Measurements from ENCODE around the gene AFF3.

GRCh38 chr2:99763764-99764163, 378.6 kb downstream of the AFF3 start:
- TF ChIP-seq CTCF (IDR thresholded peaks at IDR 0.05) (no peak), POLR2A (IDR thresholded peaks at IDR 0.05) (no peak), EP300 (IDR thresholded peaks at IDR 0.05; ENCODE audit: low read depth) (no peak), POLR2AphosphoS5 (IDR thresholded peaks at IDR 0.05) (no peak)
